Tibial nerve (tissue), 4 donors: Measurements from ENCODE around the gene OTUD1. TPM values are rescaled to one million over a fixed set of nuclear protein-coding genes. Genes with fewer than 3 reads are reported as not detected.
"Not testable (repeated sequence)": the region's sequence is repeated elsewhere in the genome, so short reads cannot be mapped to it uniquely, and the experiment has no call there.

Source experiments
- DNase-seq, 2 donors: peaks; one replicate each; pipeline ENCODE4 v3.0.0-alpha.2; 2019; ENCODE audit warnings: low spot score in 2 of 2
- H3K27ac ChIP-seq, 4 donors: fragments of 200-600 bp; sonication (generic) in 3 of 4; one replicate each; pipeline ENCODE4 v1.5.1; 2017 to 2019; ENCODE audit warnings: mild to moderate bottlenecking in 1 of 4
- H3K27me3 ChIP-seq, 2 donors: fragments of 200-600 bp; sonication (generic) in 1 of 2; one replicate each; pipeline versions ENCODE4 v1.5.1 to v1.6.0; 2017 to 2019
- H3K36me3 ChIP-seq, 3 donors: fragments of 200-600 bp; sonication (generic); one replicate each; pipeline ENCODE4 v1.5.1; 2018 to 2019
- H3K4me1 ChIP-seq, 4 donors: fragments of 200-600 bp; sonication (generic) in 3 of 4; one replicate each; pipeline ENCODE4 v1.5.1; 2017 to 2019
- H3K4me3 ChIP-seq, 4 donors: fragments of 200-600 bp; sonication (generic) in 3 of 4; one replicate each; pipeline ENCODE4 v1.5.1; 2017 to 2019; ENCODE audit warnings: mild to moderate bottlenecking in 1 of 4, moderate library complexity in 1 of 4
- H3K9me3 ChIP-seq, 4 donors: fragments of 200-600 bp; sonication (generic) in 3 of 4; one replicate each; pipeline ENCODE4 v1.5.1; 2017 to 2019
- CTCF ChIP-seq, 5 experiments: fragments of 200-600 bp in 3 of 5; fragments of 450-650 bp in 2 of 5; sonication (generic) in 3 of 5; IDR thresholded peaks; one replicate each; pipeline ENCODE4 v1.5.1; 2016 to 2019; ENCODE audit warnings: antibody characterized with exemption in 5 of 5, mild to moderate bottlenecking in 3 of 5, moderate library complexity in 2 of 5
- EP300 ChIP-seq, 2 donors: sonication (generic); formaldehyde crosslinking; IDR thresholded peaks; one replicate each; pipeline ENCODE4 v1.6.1; 2017; ENCODE audit warnings: antibody characterized with exemption in 2 of 2, mild to moderate bottlenecking in 1 of 2
- POLR2A ChIP-seq, 2 donors: fragments of 450-650 bp; IDR thresholded peaks; one replicate each; pipeline ENCODE4 v1.6.1; 2017; ENCODE audit warnings: antibody characterized with exemption in 2 of 2, mild to moderate bottlenecking in 2 of 2, moderate library complexity in 2 of 2
- WGBS, 2 donors: methylation state at CpG; one replicate each; pipeline ENCODE4 v1.1.5; 2018; 5-methylcytosine and 5-hydroxymethylcytosine counted together
- total RNA-seq, 4 donors: library from RNA; depleted of rRNA; stranded (reverse); fragments of >200 nt; gene quantifications; one replicate each; pipeline ENCODE4 v1.1.0, GENCODE V29; 2016

OTUD1 gene, protein sequence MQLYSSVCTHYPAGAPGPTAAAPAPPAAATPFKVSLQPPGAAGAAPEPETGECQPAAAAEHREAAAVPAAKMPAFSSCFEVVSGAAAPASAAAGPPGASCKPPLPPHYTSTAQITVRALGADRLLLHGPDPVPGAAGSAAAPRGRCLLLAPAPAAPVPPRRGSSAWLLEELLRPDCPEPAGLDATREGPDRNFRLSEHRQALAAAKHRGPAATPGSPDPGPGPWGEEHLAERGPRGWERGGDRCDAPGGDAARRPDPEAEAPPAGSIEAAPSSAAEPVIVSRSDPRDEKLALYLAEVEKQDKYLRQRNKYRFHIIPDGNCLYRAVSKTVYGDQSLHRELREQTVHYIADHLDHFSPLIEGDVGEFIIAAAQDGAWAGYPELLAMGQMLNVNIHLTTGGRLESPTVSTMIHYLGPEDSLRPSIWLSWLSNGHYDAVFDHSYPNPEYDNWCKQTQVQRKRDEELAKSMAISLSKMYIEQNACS
- 10 to 100 TPM; 12.1 to 18.6 (median 15.9) TPM for total RNA-seq

DNA sequence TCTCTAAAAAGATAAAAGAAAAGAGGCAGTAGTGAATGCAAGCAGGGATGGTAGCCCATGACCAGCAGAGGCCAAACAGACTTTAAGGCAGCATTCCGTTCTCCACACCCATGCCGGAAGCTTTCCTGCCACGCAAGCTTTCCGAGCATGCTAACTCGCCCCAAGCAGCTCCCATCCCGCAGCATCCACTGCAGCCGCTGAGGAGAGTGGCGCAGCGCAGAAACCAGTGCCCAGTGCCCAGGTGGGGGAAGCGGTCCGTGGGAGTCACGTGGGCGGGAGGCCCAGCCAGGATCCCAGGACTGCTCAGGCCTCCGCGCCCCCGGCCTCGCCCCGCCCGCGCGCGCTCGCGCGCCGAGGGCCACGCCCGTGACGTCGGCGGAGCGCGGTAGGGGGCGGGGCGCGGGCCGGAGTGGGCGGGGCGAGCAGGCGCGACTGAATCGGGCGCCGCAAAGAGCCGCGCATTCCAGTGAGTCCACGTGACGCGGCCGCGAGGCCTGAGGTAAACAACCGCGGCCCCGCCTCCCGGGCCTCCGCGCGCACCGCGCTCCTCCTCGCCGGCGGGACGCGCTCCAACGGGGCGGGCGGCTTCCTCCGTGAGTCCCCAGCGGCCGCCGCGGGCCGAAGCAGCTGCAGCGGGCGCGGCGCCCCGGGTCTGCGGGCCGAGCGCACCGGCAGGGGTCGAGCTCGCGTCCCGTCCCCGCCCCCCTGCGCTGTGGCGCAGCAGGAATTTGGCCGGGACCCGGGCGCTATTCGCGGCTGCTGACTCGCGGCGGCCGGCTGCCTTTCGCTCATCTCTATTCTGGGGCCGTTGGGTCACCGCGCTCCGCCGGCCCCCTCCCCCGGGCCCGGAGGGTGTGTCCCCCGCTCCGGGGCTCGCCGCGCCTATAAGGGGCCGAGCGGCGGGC is at the start of gene OTUD1:
OTUD1 (plus strand) TSS at position 529 of the 905 bp plus-strand sequence. CDS start 383 bp downstream, outside the sequence.
- Histone ChIP-seq H3K4me3 (peak within 1 kb of the TSS; percentile 76 to 90 (median 82)), H3K36me3 (peaks cover 0 to 9% (median 0%) of the 10 kb centered on the region in 3 donors), H3K27ac (peak within 1 kb of the TSS; percentile 89 to 98 (median 97)), H3K9me3 (no peaks in the 10 kb centered on the region), H3K27me3 (no peaks in the 10 kb centered on the region), H3K4me1 (peaks cover 0 to 36% (median 23%) of the 10 kb centered on the region in 4 donors)
- WGBS, 2 donors: 0 to 1% methylated on average over 7 to 18 of the region's 115 CpGs
- TF ChIP-seq CTCF (IDR thresholded peaks at IDR 0.05): peak in 1 of 5 experiments; percentile 54
- TF ChIP-seq EP300 (IDR thresholded peaks at IDR 0.05): peak in 1 of 2 donors; percentile 82
- peak; percentile 65 to 89 for TF ChIP-seq POLR2A (IDR thresholded peaks at IDR 0.05)
- DNase-seq: peak; percentile 93 to 96

DNA sequence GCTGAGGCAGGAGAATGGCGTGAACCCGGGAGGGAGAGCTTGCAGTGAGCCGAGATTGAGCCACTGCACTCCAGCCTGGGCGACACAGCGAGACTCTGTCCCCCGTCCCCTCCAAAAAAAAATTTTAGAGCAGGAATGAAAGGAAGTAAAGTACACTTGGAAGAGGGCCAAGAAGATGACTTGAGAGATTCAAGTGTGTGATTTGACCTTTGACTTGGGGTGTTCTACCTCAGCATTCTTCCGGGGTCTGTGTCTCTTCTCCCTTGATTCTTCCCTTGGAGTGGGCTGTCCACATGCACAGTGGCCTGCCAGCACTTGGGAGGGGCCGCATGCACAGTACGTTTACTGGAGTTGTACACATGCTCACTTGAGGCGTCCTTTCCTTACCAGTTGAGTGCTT is 48.5 kb upstream of the OTUD1 start:
- H3K27ac ChIP-seq, H3K4me1 ChIP-seq, DNase-seq, H3K9me3 ChIP-seq, H3K27me3 ChIP-seq, H3K4me3 ChIP-seq, H3K36me3 ChIP-seq: not testable (repeated sequence)
- WGBS, 2 donors: 77 to 79% methylated on average over 10 of the region's 10 CpGs

- 90 to 92% methylated on average over 4 of the region's 4 CpGs for WGBS, 2 donors
- H3K4me1 ChIP-seq: no peaks in the 10 kb centered on the region
- TF ChIP-seq EP300 (IDR thresholded peaks at IDR 0.05) (no peak), CTCF (IDR thresholded peaks at IDR 0.05) (no peak), POLR2A (IDR thresholded peaks at IDR 0.05) (no peak)
Measured at GRCh38 chr10:23390809-23391208, 48.1 kb upstream of the OTUD1 start.

DNA sequence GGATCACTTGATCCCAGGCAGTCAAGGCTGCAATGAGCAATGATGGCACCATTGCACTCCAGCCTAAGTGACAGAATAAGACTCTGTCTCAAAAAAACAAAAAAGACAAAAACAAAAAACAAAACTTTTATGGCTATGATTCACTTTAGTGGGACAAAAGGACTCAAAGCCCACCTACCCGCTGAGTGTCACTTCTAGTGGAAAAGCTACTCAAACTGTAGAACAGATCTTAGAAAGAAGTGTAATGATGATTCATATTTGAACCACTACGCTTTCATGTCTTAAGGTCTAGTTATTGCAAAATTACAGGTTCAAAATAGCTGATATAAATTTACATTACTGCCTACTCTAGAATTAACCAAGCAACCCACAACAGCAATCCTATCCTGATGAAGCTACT is 47.1 kb upstream of the OTUD1 start:
- Histone ChIP-seq H3K27ac (no peak overlapping the region), H3K4me3 (no peak overlapping the region), H3K4me1 (no peaks in the 10 kb centered on the region), H3K9me3 (no peaks in the 10 kb centered on the region), H3K27me3 (no peaks in the 10 kb centered on the region), H3K36me3 (no peaks in the 10 kb centered on the region)
- WGBS, 2 donors: 91 to 95% methylated on average over 2 of the region's 2 CpGs
- no peak for TF ChIP-seq POLR2A (IDR thresholded peaks at IDR 0.05)
- no peak for TF ChIP-seq CTCF (IDR thresholded peaks at IDR 0.05)
- TF ChIP-seq EP300 (IDR thresholded peaks at IDR 0.05): no peak
- DNase-seq: no peak

More at GRCh38 chr10:23390809-23391208, 48.1 kb upstream of the OTUD1 start:
- no peak for DNase-seq
- Histone ChIP-seq H3K27ac (no peak overlapping the region), H3K27me3 (no peaks in the 10 kb centered on the region), H3K9me3 (no peaks in the 10 kb centered on the region), H3K36me3 (no peaks in the 10 kb centered on the region), H3K4me3 (no peak overlapping the region)

DNA sequence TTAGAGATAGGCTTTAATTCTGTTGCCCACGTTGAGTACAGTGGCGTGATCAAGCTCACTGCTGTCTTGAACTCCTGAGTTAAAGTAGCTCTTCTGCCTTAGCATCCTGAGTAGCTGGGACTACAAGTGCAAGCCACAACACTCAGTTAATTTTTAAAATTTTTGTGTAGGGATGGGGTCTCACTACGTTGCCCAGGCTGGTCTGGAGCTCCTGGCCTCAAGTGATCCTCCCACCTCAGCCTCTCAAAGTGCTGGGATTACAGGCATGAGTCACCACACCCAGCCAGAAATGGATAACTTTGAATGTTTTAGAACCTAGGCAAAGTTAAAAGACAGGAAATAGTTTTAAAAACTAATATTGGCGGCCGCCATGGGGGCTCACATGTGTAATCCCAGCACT is 43.9 kb upstream of the OTUD1 start:
- Histone ChIP-seq H3K27ac (no peak overlapping the region), H3K9me3 (no peaks in the 10 kb centered on the region), H3K4me1 (no peaks in the 10 kb centered on the region), H3K4me3 (no peak overlapping the region), H3K36me3 (no peaks in the 10 kb centered on the region), H3K27me3 (no peaks in the 10 kb centered on the region)
- DNase-seq: no peak
- WGBS, 2 donors: 92 to 94% methylated on average over 5 of the region's 5 CpGs
- TF ChIP-seq EP300 (IDR thresholded peaks at IDR 0.05): no peak
